HG02885 (cell line): Measurements from ENCODE around the gene GRPEL1.
A peak's percentile ranks its signal among the peaks of the same experiment; 100 is the strongest.

Experiments
- ATAC-seq: cut with Tn5 transposase; IDR thresholded peaks from one replicate; pipeline ENCODE4 v1.9.1; 2021; ENCODE audit warnings: mild to moderate bottlenecking; ENCODE audit not compliant: unreplicated experiment, poor library complexity

The GRPEL1 gene

GRCh38 chr4:7046971-7047370, 20.9 kb downstream of the GRPEL1 start:
- ATAC-seq = no peak

GRCh38 chr4:7045961-7046921, 21.6 kb downstream of the GRPEL1 start:
- ATAC-seq = peak; percentile 29

GRCh38 chr4:7045553-7045952, 22.3 kb downstream of the GRPEL1 start:
- ATAC-seq = no peak

- ATAC-seq = no peak
Observed at GRCh38 chr4:7044137-7044930, 23.5 kb downstream of the GRPEL1 start.

- peak; percentile 28 for ATAC-seq
Observed at GRCh38 chr4:7043284-7044136, 24.4 kb downstream of the GRPEL1 start, which contains the start of gene TADA2B. TSS of gene TADA2B (plus strand) at chr4:7043372. CDS start at chr4:7043580, 208 bp downstream.

- peak; percentile 80 for ATAC-seq
Observed at GRCh38 chr4:7042503-7043283, 25.2 kb downstream of the GRPEL1 start.

GRCh38 chr4:7041801-7042502, 25.9 kb downstream of the GRPEL1 start:
- no peak for ATAC-seq

GRCh38 chr4:7041246-7041645, 26.6 kb downstream of the GRPEL1 start:
- no peak for ATAC-seq

- ATAC-seq = no peak
Observed at GRCh38 chr4:7040765-7041164, 27.1 kb downstream of the GRPEL1 start.

- no peak for ATAC-seq
Observed at GRCh38 chr4:7037425-7037824, 30.4 kb downstream of the GRPEL1 start.

GRCh38 chr4:7034262-7035081, 33.4 kb downstream of the GRPEL1 start:
- no peak for ATAC-seq

- ATAC-seq = no peak
Observed at GRCh38 chr4:7032596-7032995, 35.3 kb downstream of the GRPEL1 start.

GRCh38 chr4:7031558-7032449, 36.1 kb downstream of the GRPEL1 start:
- no peak for ATAC-seq

GRCh38 chr4:7030856-7031255, 37.0 kb downstream of the GRPEL1 start:
- ATAC-seq = no peak

GRCh38 chr4:7029921-7030320, 37.9 kb downstream of the GRPEL1 start:
- ATAC-seq = no peak

GRCh38 chr4:7029212-7029611, 38.7 kb downstream of the GRPEL1 start:
- no peak for ATAC-seq

- ATAC-seq = no peak
Observed at GRCh38 chr4:7027913-7028312, 40.0 kb downstream of the GRPEL1 start.
